ENCODE results near the gene C5orf22. TPM values are rescaled to one million over a fixed set of nuclear protein-coding genes. Genes with fewer than 3 reads are reported as not detected.

C5orf22 gene
- total RNA-seq (2012; rRNA removed) (19.9 and 23.3 TPM in 2 replicates), polyA plus RNA-seq (2012; rRNA removed) (8.6 and 11.2 TPM in 2 replicates), Bru-seq, nascent RNA (percentile 82 among the genes with signal in this experiment), BruChase-seq, experiment 1, labeled RNA remaining after a 6-hour chase (percentile 79 among the genes with signal in this experiment), BruChase-seq, experiment 2, labeled RNA remaining after a 2-hour chase (percentile 82 among the genes with signal in this experiment)
- polyA plus RNA-seq (2012; cell fraction: cytosol; rRNA removed): 2.2 and 2.6 TPM in 2 replicates
- polyA plus RNA-seq (2012; cell fraction: nucleus; rRNA removed; ENCODE audit: low replicate concordance): 2.3 and 7.9 TPM in 2 replicates
- long read RNA-seq, transcript C5orf22-201 (9 exons, 3,612 nt): major isoform, 28 of 39 reads
- long read RNA-seq, partial matches to known transcripts: 2 of 39 reads
- long read RNA-seq, other reads (novel, unspliced or antisense): 5 of 39 reads

GRCh38 chr5:31531888-31532547 is at the start of gene C5orf22, which contains the start of gene DROSHA:
Gene C5orf22 (plus strand): TSS chr5:31532301. CDS start chr5:31532393, 92 bp downstream.
Gene DROSHA (minus strand): TSS chr5:31532093. CDS start chr5:31529059, 3,034 bp downstream.
- Histone ChIP-seq H3K9me3 (ENCODE audit: control insufficient read depth, insufficient read depth, low read length) (no peaks in the 10 kb centered on the region), H3K56ac (ENCODE audit: extremely low read depth, insufficient read depth, low read length) (peak within 1 kb of the TSS; percentile 92), H2AK5ac (ENCODE audit: low read depth, low read length) (peak within 1 kb of the TSS; percentile 79; the same call in 1 of the 2 replicates), H3K4ac (ENCODE audit: low read depth, low read length) (peak within 1 kb of the TSS; percentile 82), H2AK9ac (replicated peaks; ENCODE audit: low read depth, low read length, poor library complexity) (peak within 1 kb of the TSS; percentile 73), H3K4me1 (ENCODE audit: control insufficient read depth, insufficient read depth, low read length) (peaks cover 4% of the 10 kb centered on the region), H2BK15ac (ENCODE audit: low read depth, low read length) (0 out of 3 replicates have a peak within 1 kb of the TSS, but pooled peaks have one; percentile 24), H4K20me1 (ENCODE audit: insufficient read depth, low read length) (peaks cover 4% of the 10 kb centered on the region), H3K9ac (ENCODE audit: low read depth, low read length) (peak within 1 kb of the TSS; percentile 96), H3K23ac (ENCODE audit: low read depth, low read length) (peak within 1 kb of the TSS; percentile 92), H2AFZ (replicated peaks; ENCODE audit: low read length, poor library complexity) (peak within 1 kb of the TSS; percentile 92), H4K5ac (ENCODE audit: low read depth, low read length) (peak within 1 kb of the TSS; percentile 72), H3K27ac (ENCODE audit: insufficient read depth, low read length) (peak within 1 kb of the TSS; percentile 95), H3K36me3 (ENCODE audit: control insufficient read depth, insufficient read depth, low read length) (peaks cover 18% of the 10 kb centered on the region), H3K27me3 (ENCODE audit: control insufficient read depth, insufficient read depth, low read length) (no peaks in the 10 kb centered on the region), H4K8ac (ENCODE audit: low read depth in 2 of 2, low read length in 2 of 2) (peak within 1 kb of the TSS; percentile 90 to 92), H3K4me3 (ENCODE audit: insufficient read depth, low read depth, low read length) (peak within 1 kb of the TSS; percentile 92), H2BK120ac (ENCODE audit: low read depth, low read length) (peak within 1 kb of the TSS; percentile 28; the same call in 1 of the 2 replicates), H3K14ac (replicated peaks; ENCODE audit: low read depth, low read length) (peak within 1 kb of the TSS; percentile 57), H3K9me1 (ENCODE audit: insufficient read depth, low read length) (peaks cover 10% of the 10 kb centered on the region; the same call in 1 of the 2 replicates), H4K91ac (ENCODE audit: insufficient read depth, low read depth, low read length) (peak within 1 kb of the TSS; percentile 64), H3K79me1 (ENCODE audit: low read depth in 1 of 2, low read length in 2 of 2) (peaks cover 52 to 61% of the 10 kb centered on the region in 2 experiments), H2BK5ac (ENCODE audit: low read depth, low read length, poor library complexity, severe bottlenecking) (peak within 1 kb of the TSS; percentile 68), H3K4me2 (ENCODE audit: low read depth, low read length) (peak within 1 kb of the TSS; percentile 93), H3K18ac (ENCODE audit: low read depth, low read length) (no peak within 1 kb of the TSS), H2BK20ac (ENCODE audit: low read depth, low read length) (peak within 1 kb of the TSS; percentile 40)
- in situ Hi-C loops (cut with MboI; ENCODE audit: low sequenced_read_pairs) (no loop called here), dilution Hi-C loops (cut with HindIII; ENCODE audit: low sequenced_read_pairs, unreplicated experiment) (no loop called here), intact Hi-C loops (cut with micrococcal nuclease) (loop anchor here (1.0 kb wide), 1 partner anchor 561 kb away; no protein-coding TSS in a partner anchor)
- peak; percentile 53; the same call in 1 of the 2 replicates for TF ChIP-seq MAZ (IDR thresholded peaks at IDR 0.05; ENCODE audit: borderline replicate concordance, low read depth, low read length)
- no peak for TF ChIP-seq CEBPB (IDR thresholded peaks at IDR 0.05; ENCODE audit: low read depth, low read length)
- TF ChIP-seq FOS (IDR thresholded peaks at IDR 0.05; ENCODE audit: low read depth, low read length): peak; percentile 70; the same call in 1 of the 2 replicates
- DNase-seq (peak; percentile 95), ATAC-seq (ENCODE audit: low read depth) (peak; percentile 99)
- ChIA-PET CTCF (interaction anchor here (0.5 to 1.2 kb wide), 3 partner anchors 10 to 117 kb away, joined by 3 to 6 read pairs (median 3); no protein-coding TSS in a partner anchor), POLR2A (ENCODE audit: unreplicated experiment) (interaction anchor here (0.6 kb wide), 3 partner anchors 87 to 639 kb away, joined by 3 to 10 read pairs (median 3); no protein-coding TSS in a partner anchor)
- WGBS, 2 experiments (ENCODE audit: extremely low coverage in 2 of 2, insufficient read length in 1 of 2): no CpG with 5 or more reads among the region's 52 CpGs
- BruUV-seq (replicated peaks): no TSS peak
